Fibroblast of the aortic adventitia (primary cell): ENCODE results near the gene C16orf96. TPM values are rescaled to one million over a fixed set of nuclear protein-coding genes. Genes with fewer than 3 reads are reported as not detected.

Experiments
- DNase-seq: peaks from one replicate; pipeline ENCODE4 v3.0.0-alpha.2; 2010; ENCODE audit warnings: low read depth
- H3K4me3 ChIP-seq: 2 replicates; pipeline ENCODE4 v1.5.1; 2011; ENCODE audit warnings: low read depth, mild to moderate bottlenecking, control low read depth, low read length, moderate library complexity
- CTCF ChIP-seq: IDR thresholded peaks from 2 replicates; pipeline ENCODE4 v1.5.1; 2011; ENCODE audit warnings: mild to moderate bottlenecking, low read length, control low read depth, inconsistent platforms; ENCODE audit not compliant: insufficient read depth
- total RNA-seq: library from RNA; depleted of rRNA; stranded (reverse); fragments of >200 nt; gene quantifications from 2 replicates; pipeline ENCODE4 v1.2.3, GENCODE V29; 2012; ENCODE audit warnings: low replicate concordance

The C16orf96 gene
- total RNA-seq, 1 donor, result under 0.01 TPM

DNA sequence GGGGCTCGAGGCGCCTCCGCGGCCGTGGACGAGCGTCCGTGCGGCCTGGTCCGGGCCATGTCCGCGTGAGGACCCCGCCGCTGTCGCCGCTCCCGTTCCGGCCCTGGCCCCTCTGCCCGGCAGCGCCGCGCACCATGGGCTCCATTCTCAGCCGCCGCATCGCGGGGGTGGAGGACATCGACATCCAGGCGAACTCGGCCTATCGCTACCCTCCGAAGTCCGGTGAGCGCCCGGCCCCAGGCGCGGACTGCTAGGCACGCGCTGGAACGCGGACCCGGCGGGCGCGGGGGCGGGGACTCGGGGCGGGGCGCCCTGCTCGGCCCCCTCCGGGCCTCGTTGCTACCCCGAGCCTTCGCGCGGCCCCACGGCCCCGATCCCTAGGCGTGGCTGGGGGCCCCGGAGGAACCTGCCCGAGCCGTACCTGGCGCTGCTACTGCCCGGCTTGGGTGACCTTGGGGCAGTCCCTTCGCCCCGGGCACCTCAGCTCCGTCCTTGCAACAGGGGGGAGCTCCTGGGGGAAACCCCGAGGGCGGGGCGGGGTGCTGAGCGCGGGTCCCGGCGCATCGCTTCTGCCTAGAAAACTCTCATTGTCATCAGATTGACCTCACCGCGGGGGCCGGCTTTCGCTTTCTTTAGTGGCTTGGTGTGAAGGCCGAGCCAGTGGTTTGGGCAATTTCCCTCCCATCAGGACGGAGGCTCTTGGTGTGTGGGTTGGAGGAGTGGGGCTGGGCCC lies 68.9 kb downstream of the C16orf96 start:
- peak; percentile 66 for DNase-seq
- TF ChIP-seq CTCF, result no peak
- H3K4me3 ChIP-seq, result peak overlapping the region; percentile 87

GRCh38 chr16:4625560-4626159 lies 69.5 kb downstream of the C16orf96 start:
- peak overlapping the region; percentile 87 for H3K4me3 ChIP-seq
- no peak for TF ChIP-seq CTCF
- peak; percentile 59 for DNase-seq

DNA sequence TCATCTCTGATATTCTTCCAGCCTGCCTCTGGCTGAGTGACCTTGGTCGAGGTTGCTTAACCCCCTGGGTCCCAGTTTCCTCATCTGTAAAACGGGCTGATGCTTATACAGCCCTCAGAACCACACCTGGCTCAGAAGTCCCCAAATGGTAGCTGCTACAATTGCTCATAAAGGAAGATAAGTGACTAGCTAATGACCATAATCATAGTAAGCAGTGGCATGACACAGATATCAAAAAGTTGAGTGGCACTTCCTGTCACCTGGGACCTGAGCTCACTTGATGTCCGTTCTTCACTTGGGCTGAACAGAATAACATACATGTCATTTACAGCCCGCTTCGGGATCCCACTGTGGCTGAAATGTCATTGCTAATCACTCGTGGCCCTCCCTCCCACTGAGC lies 70.3 kb downstream of the C16orf96 start:
- no peak for TF ChIP-seq CTCF
- no peak for DNase-seq
- peak overlapping the region; percentile 87 for H3K4me3 ChIP-seq

DNA sequence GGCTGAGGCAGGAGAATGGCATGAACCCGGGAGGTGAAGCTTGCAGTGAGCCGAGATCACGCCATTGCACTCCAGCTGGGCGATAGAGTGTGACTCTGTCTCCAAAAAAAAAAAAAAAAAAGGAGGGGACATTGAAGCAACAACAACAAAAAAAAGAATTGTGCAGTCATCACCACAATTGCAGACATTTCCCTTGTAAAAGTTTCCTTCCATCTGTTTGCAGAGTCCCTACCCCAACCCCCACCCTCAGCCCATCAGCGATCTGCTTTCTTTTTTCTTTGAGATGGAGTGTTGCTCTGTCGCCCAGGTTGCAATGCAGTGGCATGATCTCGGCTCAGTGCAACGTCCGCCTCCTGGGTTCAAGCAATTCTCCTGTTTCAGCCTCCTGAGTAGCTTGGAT lies 72.1 kb downstream of the C16orf96 start:
- no peak for DNase-seq
- H3K4me3 ChIP-seq, result no peak overlapping the region
- no peak for TF ChIP-seq CTCF

- DNase-seq, result no peak
- no peak overlapping the region for H3K4me3 ChIP-seq
- no peak for TF ChIP-seq CTCF
These were observed 75.3 kb downstream of the C16orf96 start for GRCh38 chr16:4631444-4631843.

DNA sequence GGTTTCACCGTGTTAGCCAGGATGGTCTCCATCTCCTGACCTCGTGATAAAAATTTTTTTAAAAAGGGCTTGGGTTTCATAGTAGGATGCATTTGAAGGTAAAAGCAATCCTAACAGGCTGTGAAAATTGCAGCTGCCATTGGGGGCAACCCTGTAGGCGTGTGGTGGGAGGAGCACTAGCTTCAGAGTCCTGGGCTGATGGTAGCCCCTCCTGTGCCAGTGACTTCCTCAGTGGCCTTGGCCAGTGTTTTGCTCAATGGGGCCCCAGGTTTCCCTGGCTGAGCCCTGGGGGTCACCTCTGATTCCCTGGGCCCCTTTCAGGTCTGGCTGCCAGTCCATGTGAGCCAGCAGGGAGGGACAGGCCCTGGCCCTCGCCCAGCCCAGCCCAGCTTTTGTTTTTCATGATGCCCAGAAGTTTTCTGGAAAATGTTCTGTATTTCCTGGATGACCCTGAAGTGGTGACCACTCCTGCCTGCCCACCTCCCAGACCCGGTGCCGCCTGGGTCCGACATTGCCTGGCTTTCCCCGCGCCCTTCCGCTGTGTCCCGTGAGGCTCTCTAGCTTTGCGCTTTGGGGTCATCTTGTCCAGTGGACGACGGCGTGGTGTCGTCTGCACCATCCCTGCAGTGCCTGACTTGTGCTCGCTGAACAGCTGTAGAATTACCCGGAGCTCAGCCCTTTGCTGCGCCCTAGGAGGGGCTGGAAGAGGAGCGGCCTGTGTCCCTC lies 77.9 kb downstream of the C16orf96 start:
- no peak overlapping the region for H3K4me3 ChIP-seq
- DNase-seq, result no peak
- TF ChIP-seq CTCF, result no peak
